ENCODE results near the gene CD72. TPM values are rescaled to one million over a fixed set of nuclear protein-coding genes. Genes with fewer than 3 reads are reported as not detected.

Gene CD72
- total RNA-seq, 4 donors from 2014 or later, result 0.27 to 1.9 TPM; not detected in 2

GRCh38 chr9:35570709-35571504 is 47.3 kb downstream of the CD72 start:
- Histone ChIP-seq H3K36me3 (no peaks in the 10 kb centered on the region), H3K9me3 (no peaks in the 10 kb centered on the region), H3K27ac (no peak overlapping the region), H3K4me3 (no peak overlapping the region), H3K4me1 (no peaks in the 10 kb centered on the region), H3K27me3 (no peaks in the 10 kb centered on the region)
- TF ChIP-seq CTCF (IDR thresholded peaks at IDR 0.05), result no peak
- intact Hi-C loops (cut with DNase I), result no loop called here
- 63 to 70% methylated on average over 6 of the region's 6 CpGs for WGBS, 2 donors
- DNase-seq, result no peak

DNA sequence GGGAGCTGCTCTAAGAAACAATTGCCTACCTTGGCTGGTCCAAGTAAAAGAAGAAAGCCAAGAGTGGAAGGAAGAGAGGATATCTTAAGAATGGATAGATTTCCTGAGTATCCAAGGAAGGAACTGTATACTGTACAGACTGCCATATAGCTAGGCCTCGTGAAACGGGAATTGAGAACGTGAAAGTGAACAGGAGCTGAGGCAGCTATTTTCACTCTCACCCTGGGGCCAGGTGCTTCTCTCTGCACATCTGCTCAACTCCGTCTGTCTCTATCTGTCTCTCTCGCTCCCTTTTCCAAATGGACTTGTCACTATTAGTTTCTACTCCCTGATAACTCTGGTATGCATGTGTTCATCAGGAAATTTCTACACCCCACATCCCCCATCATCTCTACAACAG is 49.0 kb downstream of the CD72 start:
- Histone ChIP-seq H3K9me3 (no peaks in the 10 kb centered on the region), H3K27ac (no peak overlapping the region), H3K4me1 (peaks cover 0 to 12% (median 5%) of the 10 kb centered on the region in 3 donors), H3K27me3 (no peaks in the 10 kb centered on the region), H3K4me3 (no peak overlapping the region), H3K36me3 (no peaks in the 10 kb centered on the region)
- WGBS, 2 donors, result 64 to 68% methylated on average over 5 of the region's 5 CpGs
- TF ChIP-seq POLR2A (IDR thresholded peaks at IDR 0.05) (no peak), CTCF (IDR thresholded peaks at IDR 0.05) (no peak)
- DNase-seq, result no peak
- intact Hi-C loops (cut with DNase I), result no loop called here

DNA sequence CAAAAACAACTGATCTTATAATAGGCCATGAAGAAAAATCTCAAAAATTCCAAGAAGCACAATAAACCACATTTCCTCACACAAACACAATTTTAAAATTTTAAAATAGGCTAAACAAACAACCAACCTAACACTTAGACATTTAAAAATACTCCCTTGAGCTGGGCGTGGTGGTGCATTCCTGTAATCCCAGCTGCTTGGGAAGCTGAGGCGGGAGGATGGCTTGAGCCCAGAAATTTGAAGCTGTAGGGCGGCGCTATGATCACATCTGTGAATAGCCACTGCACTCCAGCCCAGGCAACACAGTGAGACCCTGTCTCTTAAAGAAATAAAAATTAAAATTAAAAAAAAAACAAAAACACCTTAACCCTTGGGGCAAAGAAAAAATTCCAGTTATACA is 50.0 kb downstream of the CD72 start:
- Histone ChIP-seq H3K27ac (no peak overlapping the region), H3K4me3 (no peak overlapping the region), H3K4me1 (peaks cover 0 to 22% (median 13%) of the 10 kb centered on the region in 3 donors), H3K27me3 (no peaks in the 10 kb centered on the region), H3K36me3 (no peaks in the 10 kb centered on the region), H3K9me3 (no peaks in the 10 kb centered on the region)
- no peak for DNase-seq
- intact Hi-C loops (cut with DNase I), result no loop called here
- no peak for TF ChIP-seq CTCF (IDR thresholded peaks at IDR 0.05)
- no peak for TF ChIP-seq POLR2A (IDR thresholded peaks at IDR 0.05)
- 57 to 81% methylated on average over 4 of the region's 4 CpGs for WGBS, 2 donors

- H3K27ac ChIP-seq, result no peak overlapping the region
- intact Hi-C loops (cut with DNase I), result no loop called here
- peaks cover 8 to 40% (median 24%) of the 10 kb centered on the region in 3 donors for H3K4me1 ChIP-seq
- WGBS, 2 donors, result 91 to 100% methylated on average over 1 to 2 of the region's 2 CpGs
- DNase-seq, result no peak
- no peaks in the 10 kb centered on the region for H3K9me3 ChIP-seq
- H3K27me3 ChIP-seq, result no peaks in the 10 kb centered on the region
- no peak overlapping the region for H3K4me3 ChIP-seq
- no peaks in the 10 kb centered on the region for H3K36me3 ChIP-seq
- TF ChIP-seq CTCF (IDR thresholded peaks at IDR 0.05) (no peak), POLR2A (IDR thresholded peaks at IDR 0.05) (no peak)
Measured at GRCh38 chr9:35566417-35566816, 51.8 kb downstream of the CD72 start.

GRCh38 chr9:35564658-35565061 is 53.6 kb downstream of the CD72 start:
- 70 to 75% methylated on average over 6 of the region's 7 CpGs for WGBS, 2 donors
- TF ChIP-seq CTCF (IDR thresholded peaks at IDR 0.05) (no peak), POLR2A (IDR thresholded peaks at IDR 0.05) (no peak)
- Histone ChIP-seq H3K4me3 (no peak overlapping the region), H3K4me1 (peaks cover 8 to 44% (median 24%) of the 10 kb centered on the region in 3 donors), H3K9me3 (no peaks in the 10 kb centered on the region), H3K27me3 (no peaks in the 10 kb centered on the region), H3K27ac (peak overlapping the region in 3 of 4 donors; percentile 63 to 80 (median 76)), H3K36me3 (peaks cover 0 to 14% (median 0%) of the 10 kb centered on the region in 3 donors)
- DNase-seq, result no peak
- intact Hi-C loops (cut with DNase I), result no loop called here

Data from esophagus squamous epithelium (tissue), 5 donors.